SK-N-SH (cell line): ENCODE results near the gene VPS16. TPM values are rescaled to one million over a fixed set of nuclear protein-coding genes. Genes with fewer than 3 reads are reported as not detected.

Source experiments
- CTCF ChIA-PET: fragments of 300-600, 350-600 bp; formaldehyde crosslinking; extraction: SDS; loops from one replicate; lab custom pipeline; 2021; lab: Yijun Ruan, JAX
- POLR2A ChIA-PET: fragments of 350-600 bp; sonication (Branson Sonifier 250); formaldehyde crosslinking; extraction: SDS; loops from one replicate; lab custom pipeline; 2020; ENCODE audit warnings: antibody characterized with exemption, inconsistent platforms; lab: Yijun Ruan, JAX
- DNase-seq: peaks from one replicate; pipeline ENCODE4 v3.0.0; 2012
- H2AFZ ChIP-seq: fragments of 200-600 bp; sonication (generic); 2 replicates; pipeline ENCODE4 v1.8.1; 2016; ENCODE audit warnings: antibody characterized with exemption, mild to moderate bottlenecking, low read depth
- H3F3A ChIP-seq: fragments of 200-600 bp; sonication (generic); replicated peaks from 2 replicates; pipeline ENCODE3; 2016; ENCODE audit warnings: antibody characterized with exemption, mild to moderate bottlenecking; ENCODE audit not compliant: insufficient read depth
- H3K27ac ChIP-seq, 2 experiments: fragments of 200-500 bp in 1 of 2; fragments of 200-600 bp in 1 of 2; sonication (Bioruptor generic) in 1 of 2; sonication (generic), shearing (Covaris generic) in 1 of 2; 2 replicates each; pipeline versions ENCODE4 v1.5.1 to v1.6.1; 2014 to 2016; ENCODE audit warnings: low read depth in 2 of 2, inconsistent platforms in 1 of 2, low read length in 1 of 2, mild to moderate bottlenecking in 1 of 2, mixed read lengths in 1 of 2
- H3K27me3 ChIP-seq: fragments of 200-600 bp; sonication (generic), shearing (Covaris generic); 2 replicates; pipeline ENCODE4 v1.6.1; 2016; ENCODE audit warnings: mixed run types; ENCODE audit not compliant: insufficient read depth
- H3K36me3 ChIP-seq, 2 experiments: fragments of 200-500 bp in 1 of 2; fragments of 200-600 bp in 1 of 2; sonication (Bioruptor generic) in 1 of 2; sonication (generic) in 1 of 2; replicated peaks in 1 of 2; 2 replicates each; pipeline versions ENCODE3 to v1.5.1; 2014 to 2016; ENCODE audit warnings: low read length in 1 of 2, mild to moderate bottlenecking in 1 of 2; ENCODE audit not compliant: insufficient read depth in 2 of 2, control insufficient read depth in 1 of 2
- H3K4me1 ChIP-seq, 2 experiments: fragments of 200-500 bp in 1 of 2; fragments of 200-600 bp in 1 of 2; sonication (Bioruptor generic) in 1 of 2; sonication (generic), shearing (Covaris generic) in 1 of 2; 2 replicates each; pipeline versions ENCODE4 v1.5.1 to v1.6.1; 2014 to 2016; ENCODE audit warnings: low read depth in 1 of 2, low read length in 1 of 2, mixed run types in 1 of 2; ENCODE audit not compliant: insufficient read depth in 2 of 2, control insufficient read depth in 1 of 2
- H3K4me2 ChIP-seq: fragments of 200-600 bp; sonication (generic), shearing (Covaris generic); 2 replicates; pipeline ENCODE4 v1.6.1; 2017; ENCODE audit warnings: mixed run types
- H3K4me3 ChIP-seq, 2 experiments: fragments of 200-500 bp in 1 of 2; fragments of 200-600 bp in 1 of 2; sonication (Bioruptor generic) in 1 of 2; sonication (generic), shearing (Covaris generic) in 1 of 2; 2 replicates each; pipeline versions ENCODE4 v1.5.1 to v1.8.1; 2014 to 2016; ENCODE audit warnings: low read depth in 2 of 2, inconsistent platforms in 1 of 2, low read length in 1 of 2, mild to moderate bottlenecking in 1 of 2, mixed read lengths in 1 of 2, moderate library complexity in 1 of 2
- H3K79me2 ChIP-seq: fragments of 200-600 bp; sonication (generic); 2 replicates; pipeline ENCODE4 v1.8.1; 2017; ENCODE audit warnings: mild to moderate bottlenecking; ENCODE audit not compliant: insufficient read depth
- H3K9ac ChIP-seq: fragments of 200-600 bp; sonication (generic); 2 replicates; pipeline ENCODE4 v1.6.1; 2017; ENCODE audit warnings: mixed run types
- H3K9me2 ChIP-seq: fragments of 200-600 bp; sonication (generic); 2 replicates; pipeline ENCODE4 v1.6.1; 2017; ENCODE audit warnings: mixed run types
- H3K9me3 ChIP-seq: fragments of 200-600 bp; sonication (generic); 2 replicates; pipeline ENCODE4 v1.6.1; 2017; ENCODE audit warnings: mixed run types, mild to moderate bottlenecking, moderate library complexity
- H4K20me1 ChIP-seq: fragments of 200-600 bp; sonication (generic); 2 replicates; pipeline ENCODE4 v1.6.1; 2017; ENCODE audit warnings: mild to moderate bottlenecking, mixed run types; ENCODE audit not compliant: insufficient read depth
- GABPA ChIP-seq: IDR thresholded peaks from 2 replicates; pipeline ENCODE4 v1.4.0; 2012; ENCODE audit warnings: low read depth, mild to moderate bottlenecking
- GATA2 ChIP-seq: sonication (generic); formaldehyde crosslinking; IDR thresholded peaks from 2 replicates; pipeline ENCODE4 v1.5.0; 2020; ENCODE audit warnings: mild to moderate bottlenecking, missing genetic modification reagents
- MEF2A ChIP-seq: IDR thresholded peaks from 2 replicates; pipeline ENCODE4 v1.4.0; 2012; ENCODE audit warnings: low read depth, borderline replicate concordance
- MXI1 ChIP-seq: IDR thresholded peaks from 2 replicates; pipeline ENCODE4 v1.6.1; 2012; ENCODE audit warnings: mild to moderate bottlenecking, low read depth, low read length, improper control_type of control experiment
- TAF1 ChIP-seq: IDR thresholded peaks from 2 replicates; pipeline ENCODE4 v1.6.1; 2012; ENCODE audit warnings: low read depth, mild to moderate bottlenecking, low read length, moderate library complexity, borderline replicate concordance
- TCF12 ChIP-seq: IDR thresholded peaks from 2 replicates; pipeline ENCODE4 v1.4.0; 2012
- YY1 ChIP-seq: IDR thresholded peaks from 2 replicates; pipeline ENCODE4 v1.4.0; 2012; ENCODE audit warnings: low read depth, mild to moderate bottlenecking
- WGBS: methylation state at CpG from one replicate; pipeline ENCODE4 v1.1.6; 2017; ENCODE audit warnings: low lambda C conversion rate; 5-methylcytosine and 5-hydroxymethylcytosine counted together
- polyA plus RNA-seq, 3 experiments: library from polyadenylated mRNA; depleted of rRNA; stranded (reverse); fragments of >200 nt; gene quantifications; 2 replicates each; pipeline ENCODE4 v1.2.3, GENCODE V29; 2012
- TF ChIP-seq, protein P1 (sequence below): fragments of 150-350 bp; IDR thresholded peaks from 2 replicates; pipeline ENCODE4 v1.6.1; 2017; ENCODE audit warnings: antibody characterized with exemption, low read length, low read depth, borderline replicate concordance
- TF ChIP-seq, protein P2 (sequence below): IDR thresholded peaks from 2 replicates; pipeline ENCODE4 v1.6.1; 2012; ENCODE audit warnings: mild to moderate bottlenecking, low read depth, low read length, moderate library complexity
- TF ChIP-seq, protein P3 (sequence below): IDR thresholded peaks from 2 replicates; pipeline ENCODE4; 2012
- TF ChIP-seq, protein P4 (sequence below): fragments of 200-600 bp; sonication (generic); IDR thresholded peaks from 2 replicates; pipeline ENCODE4 v1.6.1; 2017; ENCODE audit warnings: antibody characterized with exemption, mild to moderate bottlenecking, moderate library complexity

Gene VPS16
- polyA plus RNA-seq, 1 of the 3 experiments (the other 2 are of a cell fraction): 62.0 TPM

DNA sequence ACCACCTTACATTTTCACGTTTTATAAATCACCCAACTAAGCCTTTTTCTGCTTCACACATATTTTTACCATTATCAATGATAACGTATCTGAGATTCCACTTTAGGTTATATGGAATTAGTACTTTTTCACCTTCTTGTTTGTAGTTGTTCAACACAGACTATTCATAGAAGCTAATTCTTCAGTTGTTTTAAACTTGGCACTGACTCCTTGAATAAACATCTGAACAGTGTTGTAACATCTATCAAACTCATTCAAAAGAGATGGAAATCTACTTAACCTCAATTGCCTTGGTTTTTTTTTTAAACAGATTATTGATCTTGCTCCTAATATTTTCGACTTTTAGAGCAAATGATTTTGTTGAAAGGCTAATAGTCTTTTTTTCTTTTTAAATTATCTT lies 67.0 kb downstream of the VPS16 start:
- H4K20me1 ChIP-seq: no peaks in the 10 kb centered on the region
- no peaks in the 10 kb centered on the region for H3K9me2 ChIP-seq
- H3K27me3 ChIP-seq: no peaks in the 10 kb centered on the region
- H3F3A ChIP-seq: peaks cover 4% of the 10 kb centered on the region
- no peak overlapping the region for H2AFZ ChIP-seq
- H3K27ac ChIP-seq: no peak overlapping the region
- H3K4me2 ChIP-seq: no peak overlapping the region
- H3K9ac ChIP-seq: no peak overlapping the region
- DNase-seq: no peak
- WGBS: 89% methylated on average over 3 of the region's 3 CpGs
- ChIA-PET CTCF (no interaction called here), POLR2A (no interaction called here)
- no peak overlapping the region for H3K4me3 ChIP-seq
- TF ChIP-seq, protein P1, sequence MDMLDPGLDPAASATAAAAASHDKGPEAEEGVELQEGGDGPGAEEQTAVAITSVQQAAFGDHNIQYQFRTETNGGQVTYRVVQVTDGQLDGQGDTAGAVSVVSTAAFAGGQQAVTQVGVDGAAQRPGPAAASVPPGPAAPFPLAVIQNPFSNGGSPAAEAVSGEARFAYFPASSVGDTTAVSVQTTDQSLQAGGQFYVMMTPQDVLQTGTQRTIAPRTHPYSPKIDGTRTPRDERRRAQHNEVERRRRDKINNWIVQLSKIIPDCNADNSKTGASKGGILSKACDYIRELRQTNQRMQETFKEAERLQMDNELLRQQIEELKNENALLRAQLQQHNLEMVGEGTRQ: no peak
- no peak for TF ChIP-seq GATA2
- TF ChIP-seq, protein P2, sequence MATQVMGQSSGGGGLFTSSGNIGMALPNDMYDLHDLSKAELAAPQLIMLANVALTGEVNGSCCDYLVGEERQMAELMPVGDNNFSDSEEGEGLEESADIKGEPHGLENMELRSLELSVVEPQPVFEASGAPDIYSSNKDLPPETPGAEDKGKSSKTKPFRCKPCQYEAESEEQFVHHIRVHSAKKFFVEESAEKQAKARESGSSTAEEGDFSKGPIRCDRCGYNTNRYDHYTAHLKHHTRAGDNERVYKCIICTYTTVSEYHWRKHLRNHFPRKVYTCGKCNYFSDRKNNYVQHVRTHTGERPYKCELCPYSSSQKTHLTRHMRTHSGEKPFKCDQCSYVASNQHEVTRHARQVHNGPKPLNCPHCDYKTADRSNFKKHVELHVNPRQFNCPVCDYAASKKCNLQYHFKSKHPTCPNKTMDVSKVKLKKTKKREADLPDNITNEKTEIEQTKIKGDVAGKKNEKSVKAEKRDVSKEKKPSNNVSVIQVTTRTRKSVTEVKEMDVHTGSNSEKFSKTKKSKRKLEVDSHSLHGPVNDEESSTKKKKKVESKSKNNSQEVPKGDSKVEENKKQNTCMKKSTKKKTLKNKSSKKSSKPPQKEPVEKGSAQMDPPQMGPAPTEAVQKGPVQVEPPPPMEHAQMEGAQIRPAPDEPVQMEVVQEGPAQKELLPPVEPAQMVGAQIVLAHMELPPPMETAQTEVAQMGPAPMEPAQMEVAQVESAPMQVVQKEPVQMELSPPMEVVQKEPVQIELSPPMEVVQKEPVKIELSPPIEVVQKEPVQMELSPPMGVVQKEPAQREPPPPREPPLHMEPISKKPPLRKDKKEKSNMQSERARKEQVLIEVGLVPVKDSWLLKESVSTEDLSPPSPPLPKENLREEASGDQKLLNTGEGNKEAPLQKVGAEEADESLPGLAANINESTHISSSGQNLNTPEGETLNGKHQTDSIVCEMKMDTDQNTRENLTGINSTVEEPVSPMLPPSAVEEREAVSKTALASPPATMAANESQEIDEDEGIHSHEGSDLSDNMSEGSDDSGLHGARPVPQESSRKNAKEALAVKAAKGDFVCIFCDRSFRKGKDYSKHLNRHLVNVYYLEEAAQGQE: no peak
- TF ChIP-seq YY1: no peak
- TF ChIP-seq TCF12: no peak
- TF ChIP-seq, protein P3, sequence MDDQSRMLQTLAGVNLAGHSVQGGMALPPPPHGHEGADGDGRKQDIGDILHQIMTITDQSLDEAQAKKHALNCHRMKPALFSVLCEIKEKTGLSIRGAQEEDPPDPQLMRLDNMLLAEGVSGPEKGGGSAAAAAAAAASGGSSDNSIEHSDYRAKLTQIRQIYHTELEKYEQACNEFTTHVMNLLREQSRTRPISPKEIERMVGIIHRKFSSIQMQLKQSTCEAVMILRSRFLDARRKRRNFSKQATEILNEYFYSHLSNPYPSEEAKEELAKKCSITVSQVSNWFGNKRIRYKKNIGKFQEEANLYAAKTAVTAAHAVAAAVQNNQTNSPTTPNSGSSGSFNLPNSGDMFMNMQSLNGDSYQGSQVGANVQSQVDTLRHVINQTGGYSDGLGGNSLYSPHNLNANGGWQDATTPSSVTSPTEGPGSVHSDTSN: no peak
- no peak for TF ChIP-seq TAF1
- TF ChIP-seq MXI1: no peak
- no peak for TF ChIP-seq MEF2A
- TF ChIP-seq GABPA: no peak
- TF ChIP-seq, protein P4, sequence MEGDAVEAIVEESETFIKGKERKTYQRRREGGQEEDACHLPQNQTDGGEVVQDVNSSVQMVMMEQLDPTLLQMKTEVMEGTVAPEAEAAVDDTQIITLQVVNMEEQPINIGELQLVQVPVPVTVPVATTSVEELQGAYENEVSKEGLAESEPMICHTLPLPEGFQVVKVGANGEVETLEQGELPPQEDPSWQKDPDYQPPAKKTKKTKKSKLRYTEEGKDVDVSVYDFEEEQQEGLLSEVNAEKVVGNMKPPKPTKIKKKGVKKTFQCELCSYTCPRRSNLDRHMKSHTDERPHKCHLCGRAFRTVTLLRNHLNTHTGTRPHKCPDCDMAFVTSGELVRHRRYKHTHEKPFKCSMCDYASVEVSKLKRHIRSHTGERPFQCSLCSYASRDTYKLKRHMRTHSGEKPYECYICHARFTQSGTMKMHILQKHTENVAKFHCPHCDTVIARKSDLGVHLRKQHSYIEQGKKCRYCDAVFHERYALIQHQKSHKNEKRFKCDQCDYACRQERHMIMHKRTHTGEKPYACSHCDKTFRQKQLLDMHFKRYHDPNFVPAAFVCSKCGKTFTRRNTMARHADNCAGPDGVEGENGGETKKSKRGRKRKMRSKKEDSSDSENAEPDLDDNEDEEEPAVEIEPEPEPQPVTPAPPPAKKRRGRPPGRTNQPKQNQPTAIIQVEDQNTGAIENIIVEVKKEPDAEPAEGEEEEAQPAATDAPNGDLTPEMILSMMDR: no peak
- H3K4me1 ChIP-seq: no peaks in the 10 kb centered on the region
- H3K9me3 ChIP-seq: no peaks in the 10 kb centered on the region
- H3K36me3 ChIP-seq: peaks cover 0 to 5% of the 10 kb centered on the region in 2 experiments
- H3K79me2 ChIP-seq: peaks cover 53% of the 10 kb centered on the region
